WTC11 (cell line): ENCODE results near the gene BTBD10. TPM values are rescaled to one million over a fixed set of nuclear protein-coding genes. Genes with fewer than 3 reads are reported as not detected.

Experiments
- ATAC-seq: fragments of 200-7000 bp; cut with Tn5 transposase; 2 replicates; pipeline ENCODE4 v1.10.0; 2021; ENCODE audit warnings: mild to moderate bottlenecking, moderate library complexity
- CTCF ChIA-PET: fragments of 300-600 bp; sonication (Branson Sonifier 250); formaldehyde crosslinking; loops from one replicate; lab custom pipeline; 2021; ENCODE audit warnings: antibody characterized with exemption; lab: Charles Lee
- POLR2A ChIA-PET: fragments of 350-600 bp; sonication (Branson Sonifier 250); formaldehyde crosslinking; loops from one replicate; lab custom pipeline; 2021; ENCODE audit warnings: antibody characterized with exemption; lab: Charles Lee
- DNase-seq: peaks from one replicate; pipeline ENCODE4 v3.0.0; 2021; ENCODE audit warnings: low spot score
- H3K27ac Mint-ChIP-seq: 2 replicates; pipeline ENCODE4 v1.8.0; 2021; ENCODE audit warnings: mixed read lengths
- H3K27me3 Mint-ChIP-seq: 2 replicates; pipeline ENCODE4 v1.8.0; 2021; ENCODE audit warnings: low read depth, mild to moderate bottlenecking, moderate library complexity, mixed read lengths
- H3K36me3 Mint-ChIP-seq: 2 replicates; pipeline ENCODE4 v1.8.0; 2021; ENCODE audit warnings: mixed read lengths
- H3K4me1 Mint-ChIP-seq: 2 replicates; pipeline ENCODE4 v1.8.0; 2022; ENCODE audit warnings: mixed read lengths
- H3K4me3 Mint-ChIP-seq: 2 replicates; pipeline ENCODE4 v1.8.0; 2021; ENCODE audit warnings: mild to moderate bottlenecking, moderate library complexity, mixed read lengths
- H3K9me3 Mint-ChIP-seq: 2 replicates; pipeline ENCODE4 v1.8.0; 2021; ENCODE audit warnings: mixed read lengths
- AFF4 ChIP-seq: sonication (generic); formaldehyde crosslinking; IDR thresholded peaks from 2 replicates; pipeline ENCODE4 v1.8.1; 2023; ENCODE audit warnings: mild to moderate bottlenecking, missing genetic modification reagents, borderline replicate concordance
- AR ChIP-seq: fragments of 250-450 bp; sonication (Bioruptor Pico); IDR thresholded peaks from 2 replicates; pipeline ENCODE4 v1.9.0; 2021; ENCODE audit warnings: mild to moderate bottlenecking
- ETV6 ChIP-seq: sonication (generic); formaldehyde crosslinking; IDR thresholded peaks from 2 replicates; pipeline ENCODE4 v1.8.1; 2022; ENCODE audit warnings: mild to moderate bottlenecking, missing genetic modification reagents
- HMGA2 ChIP-seq: fragments of 250-450 bp; sonication (Bioruptor Pico); IDR thresholded peaks from 2 replicates; pipeline ENCODE4 v1.4.0; 2021; ENCODE audit warnings: mild to moderate bottlenecking, moderate library complexity
- MXD4 ChIP-seq: fragments of 250-450 bp; sonication (Bioruptor Pico); IDR thresholded peaks from 2 replicates; pipeline ENCODE4 v1.8.0; 2021; ENCODE audit warnings: mild to moderate bottlenecking, moderate library complexity, borderline replicate concordance
- NFE2L1 ChIP-seq: sonication (generic); formaldehyde crosslinking; IDR thresholded peaks from 2 replicates; pipeline ENCODE4 v1.8.1; 2023; ENCODE audit warnings: missing genetic modification reagents
- OVOL2 ChIP-seq: fragments of 250-450 bp; sonication (Bioruptor Pico); IDR thresholded peaks from 2 replicates; pipeline ENCODE4 v1.9.0; 2021; ENCODE audit warnings: mild to moderate bottlenecking, borderline replicate concordance
- PRRX2 ChIP-seq: fragments of 250-450 bp; sonication (Bioruptor Pico); IDR thresholded peaks from 2 replicates; pipeline ENCODE4 v1.8.0; 2021; ENCODE audit warnings: mild to moderate bottlenecking
- SOX15 ChIP-seq: fragments of 250-450 bp; sonication (Bioruptor Pico); IDR thresholded peaks from 2 replicates; pipeline ENCODE4 v1.9.0; 2021; ENCODE audit warnings: mild to moderate bottlenecking
- ZNF671 ChIP-seq: fragments of 250-450 bp; sonication (Bioruptor Pico); IDR thresholded peaks from 2 replicates; pipeline ENCODE4 v1.8.0; 2021; ENCODE audit warnings: mild to moderate bottlenecking
- ZSCAN18 ChIP-seq: fragments of 250-450 bp; sonication (Bioruptor Pico); IDR thresholded peaks from 2 replicates; pipeline ENCODE4 v2.1.2; 2022; ENCODE audit warnings: mild to moderate bottlenecking, moderate library complexity
- total RNA-seq: library from RNA; stranded (reverse); gene quantifications from 3 replicates; pipeline ENCODE4 v1.2.3, GENCODE V29; 2021
- TF ChIP-seq, protein P1 (sequence below): sonication (generic); formaldehyde crosslinking; IDR thresholded peaks from 2 replicates; pipeline ENCODE4 v1.8.1; 2023; ENCODE audit warnings: mild to moderate bottlenecking, missing genetic modification reagents
- TF ChIP-seq, protein P2 (sequence below): sonication (generic); formaldehyde crosslinking; IDR thresholded peaks from 2 replicates; pipeline ENCODE4 v1.8.0; 2022; ENCODE audit warnings: mild to moderate bottlenecking, missing genetic modification reagents
- TF ChIP-seq, protein P3 (sequence below): sonication (generic); formaldehyde crosslinking; IDR thresholded peaks from 2 replicates; pipeline ENCODE4 v1.8.1; 2023; ENCODE audit warnings: mild to moderate bottlenecking, moderate library complexity, missing genetic modification reagents
- TF ChIP-seq, protein P4 (sequence below): sonication (generic); formaldehyde crosslinking; IDR thresholded peaks from 2 replicates; pipeline ENCODE4 v1.8.0; 2023; ENCODE audit warnings: missing genetic modification reagents, mild to moderate bottlenecking, borderline replicate concordance
- TF ChIP-seq, protein P5 (sequence below): sonication (generic); formaldehyde crosslinking; IDR thresholded peaks from 2 replicates; pipeline ENCODE4 v1.8.1; 2022; ENCODE audit warnings: mild to moderate bottlenecking, moderate library complexity, missing genetic modification reagents

BTBD10 gene
- total RNA-seq, 1 experiment from 2014 or later = 19.4 TPM

DNA sequence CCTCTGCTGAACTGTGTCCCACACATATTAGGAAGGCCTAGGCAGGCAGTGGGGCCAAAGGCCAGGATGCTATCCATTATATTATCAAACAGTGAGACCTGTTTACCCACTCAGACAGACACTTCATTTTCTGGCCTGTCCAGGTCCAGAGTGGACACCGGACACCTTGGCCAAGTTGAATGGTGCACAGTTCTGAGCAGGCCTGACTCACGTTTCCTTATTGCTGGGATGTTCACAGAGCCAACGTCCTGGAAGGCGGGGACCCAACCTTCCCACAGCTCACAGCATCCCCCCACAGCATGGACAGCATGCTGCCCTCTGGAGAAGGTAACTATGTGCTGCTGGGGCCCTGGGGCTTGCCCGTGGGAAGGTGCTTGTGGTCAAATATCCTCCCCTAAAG lies 86.6 kb downstream of the BTBD10 start:
- Mint-ChIP-seq H3K4me3 (no peak overlapping the region), H3K4me1 (peaks cover 6% of the 10 kb centered on the region), H3K27ac (no peak overlapping the region), H3K9me3 (no peaks in the 10 kb centered on the region), H3K36me3 (no peaks in the 10 kb centered on the region), H3K27me3 (no peaks in the 10 kb centered on the region)
- TF ChIP-seq AFF4 (CRISPR knock-in tag) (no peak), HMGA2 (CRISPR knock-in tag) (no peak), ZNF671 (CRISPR knock-in tag) (no peak), PRRX2 (CRISPR knock-in tag) (no peak), SOX15 (CRISPR knock-in tag) (no peak), MXD4 (no peak), NFE2L1 (no peak), ETV6 (CRISPR knock-in tag) (no peak), ZSCAN18 (CRISPR knock-in tag) (no peak), OVOL2 (no peak), AR (no peak)
- TF ChIP-seq, protein P1, sequence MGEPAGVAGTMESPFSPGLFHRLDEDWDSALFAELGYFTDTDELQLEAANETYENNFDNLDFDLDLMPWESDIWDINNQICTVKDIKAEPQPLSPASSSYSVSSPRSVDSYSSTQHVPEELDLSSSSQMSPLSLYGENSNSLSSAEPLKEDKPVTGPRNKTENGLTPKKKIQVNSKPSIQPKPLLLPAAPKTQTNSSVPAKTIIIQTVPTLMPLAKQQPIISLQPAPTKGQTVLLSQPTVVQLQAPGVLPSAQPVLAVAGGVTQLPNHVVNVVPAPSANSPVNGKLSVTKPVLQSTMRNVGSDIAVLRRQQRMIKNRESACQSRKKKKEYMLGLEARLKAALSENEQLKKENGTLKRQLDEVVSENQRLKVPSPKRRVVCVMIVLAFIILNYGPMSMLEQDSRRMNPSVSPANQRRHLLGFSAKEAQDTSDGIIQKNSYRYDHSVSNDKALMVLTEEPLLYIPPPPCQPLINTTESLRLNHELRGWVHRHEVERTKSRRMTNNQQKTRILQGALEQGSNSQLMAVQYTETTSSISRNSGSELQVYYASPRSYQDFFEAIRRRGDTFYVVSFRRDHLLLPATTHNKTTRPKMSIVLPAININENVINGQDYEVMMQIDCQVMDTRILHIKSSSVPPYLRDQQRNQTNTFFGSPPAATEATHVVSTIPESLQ (CRISPR knock-in tag) = no peak
- TF ChIP-seq, protein P2, sequence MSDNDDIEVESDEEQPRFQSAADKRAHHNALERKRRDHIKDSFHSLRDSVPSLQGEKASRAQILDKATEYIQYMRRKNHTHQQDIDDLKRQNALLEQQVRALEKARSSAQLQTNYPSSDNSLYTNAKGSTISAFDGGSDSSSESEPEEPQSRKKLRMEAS (CRISPR knock-in tag) = no peak
- TF ChIP-seq, protein P3, sequence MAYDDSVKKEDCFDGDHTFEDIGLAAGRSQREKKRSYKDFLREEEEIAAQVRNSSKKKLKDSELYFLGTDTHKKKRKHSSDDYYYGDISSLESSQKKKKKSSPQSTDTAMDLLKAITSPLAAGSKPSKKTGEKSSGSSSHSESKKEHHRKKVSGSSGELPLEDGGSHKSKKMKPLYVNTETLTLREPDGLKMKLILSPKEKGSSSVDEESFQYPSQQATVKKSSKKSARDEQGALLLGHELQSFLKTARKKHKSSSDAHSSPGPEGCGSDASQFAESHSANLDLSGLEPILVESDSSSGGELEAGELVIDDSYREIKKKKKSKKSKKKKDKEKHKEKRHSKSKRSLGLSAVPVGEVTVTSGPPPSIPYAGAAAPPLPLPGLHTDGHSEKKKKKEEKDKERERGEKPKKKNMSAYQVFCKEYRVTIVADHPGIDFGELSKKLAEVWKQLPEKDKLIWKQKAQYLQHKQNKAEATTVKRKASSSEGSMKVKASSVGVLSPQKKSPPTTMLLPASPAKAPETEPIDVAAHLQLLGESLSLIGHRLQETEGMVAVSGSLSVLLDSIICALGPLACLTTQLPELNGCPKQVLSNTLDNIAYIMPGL (CRISPR knock-in tag) = no peak
- TF ChIP-seq, protein P4, sequence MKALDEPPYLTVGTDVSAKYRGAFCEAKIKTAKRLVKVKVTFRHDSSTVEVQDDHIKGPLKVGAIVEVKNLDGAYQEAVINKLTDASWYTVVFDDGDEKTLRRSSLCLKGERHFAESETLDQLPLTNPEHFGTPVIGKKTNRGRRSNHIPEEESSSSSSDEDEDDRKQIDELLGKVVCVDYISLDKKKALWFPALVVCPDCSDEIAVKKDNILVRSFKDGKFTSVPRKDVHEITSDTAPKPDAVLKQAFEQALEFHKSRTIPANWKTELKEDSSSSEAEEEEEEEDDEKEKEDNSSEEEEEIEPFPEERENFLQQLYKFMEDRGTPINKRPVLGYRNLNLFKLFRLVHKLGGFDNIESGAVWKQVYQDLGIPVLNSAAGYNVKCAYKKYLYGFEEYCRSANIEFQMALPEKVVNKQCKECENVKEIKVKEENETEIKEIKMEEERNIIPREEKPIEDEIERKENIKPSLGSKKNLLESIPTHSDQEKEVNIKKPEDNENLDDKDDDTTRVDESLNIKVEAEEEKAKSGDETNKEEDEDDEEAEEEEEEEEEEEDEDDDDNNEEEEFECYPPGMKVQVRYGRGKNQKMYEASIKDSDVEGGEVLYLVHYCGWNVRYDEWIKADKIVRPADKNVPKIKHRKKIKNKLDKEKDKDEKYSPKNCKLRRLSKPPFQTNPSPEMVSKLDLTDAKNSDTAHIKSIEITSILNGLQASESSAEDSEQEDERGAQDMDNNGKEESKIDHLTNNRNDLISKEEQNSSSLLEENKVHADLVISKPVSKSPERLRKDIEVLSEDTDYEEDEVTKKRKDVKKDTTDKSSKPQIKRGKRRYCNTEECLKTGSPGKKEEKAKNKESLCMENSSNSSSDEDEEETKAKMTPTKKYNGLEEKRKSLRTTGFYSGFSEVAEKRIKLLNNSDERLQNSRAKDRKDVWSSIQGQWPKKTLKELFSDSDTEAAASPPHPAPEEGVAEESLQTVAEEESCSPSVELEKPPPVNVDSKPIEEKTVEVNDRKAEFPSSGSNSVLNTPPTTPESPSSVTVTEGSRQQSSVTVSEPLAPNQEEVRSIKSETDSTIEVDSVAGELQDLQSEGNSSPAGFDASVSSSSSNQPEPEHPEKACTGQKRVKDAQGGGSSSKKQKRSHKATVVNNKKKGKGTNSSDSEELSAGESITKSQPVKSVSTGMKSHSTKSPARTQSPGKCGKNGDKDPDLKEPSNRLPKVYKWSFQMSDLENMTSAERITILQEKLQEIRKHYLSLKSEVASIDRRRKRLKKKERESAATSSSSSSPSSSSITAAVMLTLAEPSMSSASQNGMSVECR (CRISPR knock-in tag) = no peak
- TF ChIP-seq, protein P5, sequence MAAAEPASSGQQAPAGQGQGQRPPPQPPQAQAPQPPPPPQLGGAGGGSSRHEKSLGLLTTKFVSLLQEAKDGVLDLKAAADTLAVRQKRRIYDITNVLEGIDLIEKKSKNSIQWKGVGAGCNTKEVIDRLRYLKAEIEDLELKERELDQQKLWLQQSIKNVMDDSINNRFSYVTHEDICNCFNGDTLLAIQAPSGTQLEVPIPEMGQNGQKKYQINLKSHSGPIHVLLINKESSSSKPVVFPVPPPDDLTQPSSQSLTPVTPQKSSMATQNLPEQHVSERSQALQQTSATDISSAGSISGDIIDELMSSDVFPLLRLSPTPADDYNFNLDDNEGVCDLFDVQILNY (CRISPR knock-in tag) = no peak
- CTCF ChIA-PET = interaction anchor here (1.0 to 1.9 kb wide), 4 partner anchors 8 to 138 kb away, joined by 3 to 10 read pairs (median 4); no protein-coding TSS in a partner anchor
- DNase-seq (no peak), ATAC-seq (no peak)
- POLR2A ChIA-PET = no interaction called here
